Neural cell (in vitro differentiated cells): ENCODE measurements around the gene IL1RAP.

Experiments
- CTCF ChIP-seq: fragments of 450-650 bp; IDR thresholded peaks from 2 replicates; pipeline ENCODE4 v1.5.1; 2014; ENCODE audit warnings: antibody characterized with exemption, mild to moderate bottlenecking, moderate library complexity; ENCODE audit not compliant: poor library complexity, severe bottlenecking
- EP300 ChIP-seq: fragments of 450-650 bp; conservative IDR thresholded peaks from 2 replicates; pipeline ENCODE4 v1.6.1; 2014; ENCODE audit warnings: antibody characterized with exemption, mild to moderate bottlenecking, moderate library complexity; ENCODE audit not compliant: poor library complexity, severe bottlenecking
- EZH2 ChIP-seq: fragments of 200-600, 300-800 bp; shearing (Covaris generic), sonication (generic); IDR thresholded peaks from 2 replicates; pipeline ENCODE4 v1.6.1; 2014; ENCODE audit warnings: antibody characterized with exemption, low read length, borderline replicate concordance, mild to moderate bottlenecking; ENCODE audit not compliant: insufficient read depth, poor library complexity, severe bottlenecking
- POLR2AphosphoS5 ChIP-seq: IDR thresholded peaks from 2 replicates; pipeline ENCODE4 v1.6.1; 2012
- RAD21 ChIP-seq: fragments of 450-650 bp; conservative IDR thresholded peaks from 2 replicates; pipeline ENCODE4 v1.6.1; 2014; ENCODE audit warnings: antibody characterized with exemption, mild to moderate bottlenecking, moderate library complexity
- REST ChIP-seq: IDR thresholded peaks from 2 replicates; pipeline ENCODE4 v1.6.1; 2012; ENCODE audit warnings: borderline replicate concordance
- SMC3 ChIP-seq: fragments of 450-650 bp; conservative IDR thresholded peaks from 2 replicates; pipeline ENCODE4 v1.6.1; 2014; ENCODE audit warnings: antibody characterized with exemption, mild to moderate bottlenecking, moderate library complexity; ENCODE audit not compliant: poor library complexity
- TAF1 ChIP-seq: IDR thresholded peaks from 2 replicates; pipeline ENCODE4 v1.6.1; 2012; ENCODE audit warnings: low read depth

- TF ChIP-seq CTCF (no peak), EP300 (no peak), POLR2AphosphoS5 (no peak), EZH2 (no peak), TAF1 (no peak), RAD21 (no peak), SMC3 (no peak), REST (no peak)
Measured at GRCh38 chr3:190644035-190644434, 130.2 kb downstream of the IL1RAP start.
